22Rv1 (cell line): ENCODE results near the gene SZT2.

Source experiments
- CTCF ChIP-seq: fragments of 450-650 bp; IDR thresholded peaks from 2 replicates; pipeline ENCODE4 v1.5.1; 2017; ENCODE audit warnings: mild to moderate bottlenecking
- ZFX ChIP-seq: fragments of 450-650 bp; IDR thresholded peaks from 2 replicates; pipeline ENCODE4 v1.6.1; 2017; ENCODE audit warnings: antibody characterized with exemption, borderline replicate concordance

- TF ChIP-seq CTCF (no peak), ZFX (no peak)
These were observed 104.2 kb downstream of the SZT2 start for GRCh38 chr1:43493661-43494450.
